Hepatocyte (in vitro differentiated cells): ENCODE results near the gene ENAM.

Experiments used
- CTCF ChIP-seq: fragments of 200-600 bp; sonication (generic); IDR thresholded peaks from 2 replicates; pipeline ENCODE4 v1.5.1; 2016; ENCODE audit warnings: antibody characterized with exemption, mild to moderate bottlenecking; ENCODE audit not compliant: poor library complexity
- EZH2 ChIP-seq: fragments of 200-600 bp; sonication (generic); IDR thresholded peaks from 2 replicates; pipeline ENCODE4 v1.6.1; 2016; ENCODE audit warnings: antibody characterized with exemption, mild to moderate bottlenecking, borderline replicate concordance

GRCh38 chr4:70687392-70687791, 58.8 kb downstream of the ENAM start:
- TF ChIP-seq EZH2 (no peak), CTCF (no peak)
